Cardiac muscle cell (in vitro differentiated cells and primary cell): Measurements from ENCODE around the gene RARRES2. TPM values are rescaled to one million over a fixed set of nuclear protein-coding genes. Genes with fewer than 3 reads are reported as not detected.
A peak's percentile ranks its signal among the peaks of the same experiment; 100 is the strongest.
"Not testable (repeated sequence)": the region's sequence is repeated elsewhere in the genome, so short reads cannot be mapped to it uniquely, and the experiment has no call there.

Source experiments
- DNase-seq, 2 donors: peaks; one replicate each; pipeline versions ENCODE4 v3.0.0 to v3.0.0-alpha.2; 2010 to 2017; ENCODE audit warnings: low read depth in 1 of 2, low spot score in 1 of 2
- H3K27ac ChIP-seq: fragments of 200-600 bp; sonication (generic); 2 replicates; pipeline ENCODE4 v1.5.1; 2016
- H3K27me3 ChIP-seq: fragments of 200-600 bp; sonication (generic); 2 replicates; pipeline ENCODE4 v1.6.0; 2016; ENCODE audit warnings: control low read depth
- H3K36me3 ChIP-seq: fragments of 200-600 bp; sonication (generic); 2 replicates; pipeline ENCODE4 v1.5.1; 2016; ENCODE audit warnings: control low read depth
- H3K4me1 ChIP-seq: fragments of 200-600 bp; sonication (generic); 2 replicates; pipeline ENCODE4 v1.8.1; 2017; ENCODE audit warnings: low read depth, mild to moderate bottlenecking, mixed run types
- H3K4me3 ChIP-seq: fragments of 200-600 bp; sonication (generic); 2 replicates; pipeline ENCODE4 v1.5.1; 2016; ENCODE audit warnings: mild to moderate bottlenecking
- H3K9me3 ChIP-seq: fragments of 200-600 bp; sonication (generic); 2 replicates; pipeline ENCODE4 v1.5.1; 2017; ENCODE audit warnings: low read depth, mild to moderate bottlenecking, control low read depth
- CTCF ChIP-seq: IDR thresholded peaks from 2 replicates; pipeline ENCODE4 v1.5.1; 2012; ENCODE audit warnings: low read depth, mild to moderate bottlenecking, low read length
- polyA plus RNA-seq: library from polyadenylated mRNA; unstranded; fragments of >200 nt; fragmentation: Nextera tagmentation; extraction: Ambion mirVana; gene quantifications from 2 replicates; pipeline ENCODE4 v1.2.1, GENCODE V29; 2016
- total RNA-seq: library from RNA; depleted of rRNA; stranded (reverse); fragments of >200 nt; gene quantifications from 2 replicates; pipeline ENCODE4 v1.2.3, GENCODE V29; 2016

The RARRES2 gene
- total and polyA plus RNA-seq, 2 experiments from 2014 or later = 5.5 to 8.3 TPM

- Histone ChIP-seq H3K36me3 (no peaks in the 10 kb centered on the region), H3K9me3 (no peaks in the 10 kb centered on the region), H3K4me1 (no peaks in the 10 kb centered on the region), H3K27ac (no peak overlapping the region), H3K4me3 (no peak overlapping the region), H3K27me3 (no peaks in the 10 kb centered on the region)
- peak in 1 of 2 donors; percentile 95 for DNase-seq
- TF ChIP-seq CTCF = no peak
These were observed 23.5 kb downstream of the RARRES2 start for GRCh38 chr7:150317748-150318444.

- not testable (repeated sequence) for H3K4me3 ChIP-seq, H3K27me3 ChIP-seq, H3K9me3 ChIP-seq, H3K36me3 ChIP-seq, H3K4me1 ChIP-seq, H3K27ac ChIP-seq, DNase-seq
These were observed 24.4 kb downstream of the RARRES2 start for GRCh38 chr7:150316987-150317386.

GRCh38 chr7:150314639-150315239, 26.7 kb downstream of the RARRES2 start:
- no peak for TF ChIP-seq CTCF
- Histone ChIP-seq H3K4me3 (no peak overlapping the region), H3K4me1 (no peaks in the 10 kb centered on the region)

GRCh38 chr7:150313870-150314269, 27.6 kb downstream of the RARRES2 start:
- no peaks in the 10 kb centered on the region for H3K9me3 ChIP-seq
- no peak for DNase-seq
- H3K4me3 ChIP-seq = no peak overlapping the region
- no peaks in the 10 kb centered on the region for H3K4me1 ChIP-seq
- no peaks in the 10 kb centered on the region for H3K27me3 ChIP-seq
- no peak overlapping the region for H3K27ac ChIP-seq
- no peaks in the 10 kb centered on the region for H3K36me3 ChIP-seq
- no peak for TF ChIP-seq CTCF

More at GRCh38 chr7:150314639-150315239, 26.7 kb downstream of the RARRES2 start:
- Histone ChIP-seq H3K9me3 (no peaks in the 10 kb centered on the region), H3K36me3 (no peaks in the 10 kb centered on the region), H3K27ac (no peak overlapping the region), H3K27me3 (no peaks in the 10 kb centered on the region)
- DNase-seq = no peak

- Histone ChIP-seq H3K27me3 (no peaks in the 10 kb centered on the region), H3K4me3 (no peak overlapping the region), H3K9me3 (no peaks in the 10 kb centered on the region), H3K27ac (no peak overlapping the region), H3K36me3 (no peaks in the 10 kb centered on the region), H3K4me1 (no peaks in the 10 kb centered on the region)
- no peak for TF ChIP-seq CTCF
- no peak for DNase-seq
These were observed 28.0 kb downstream of the RARRES2 start for GRCh38 chr7:150313367-150313809.

- H3K27ac ChIP-seq, H3K27me3 ChIP-seq, H3K36me3 ChIP-seq, H3K9me3 ChIP-seq, H3K4me3 ChIP-seq, H3K4me1 ChIP-seq: not testable (repeated sequence)
- peak in 1 of 2 donors; percentile 62 for DNase-seq
These were observed 28.6 kb downstream of the RARRES2 start for GRCh38 chr7:150312649-150313366.
